H54 (cell line): ENCODE data around the gene BACH2.
"Not testable (repeated sequence)": the region's sequence is repeated elsewhere in the genome, so short reads cannot be mapped to it uniquely, and the experiment has no call there.

Experiments
- DNase-seq: peaks from one replicate; pipeline ENCODE4 v3.0.0; 2011; ENCODE audit warnings: low spot score, mixed read lengths; ENCODE audit not compliant: insufficient read length
- FAIRE-seq: peaks from 3 replicates; lab custom pipeline; 2011; peaks lifted over from hg19 to GRCh38; lab: Jason Lieb, UNC
- POLR2A ChIP-seq: IDR thresholded peaks from 2 replicates; pipeline ENCODE4 v1.6.1; 2011; ENCODE audit warnings: low read depth, mild to moderate bottlenecking, low read length

BACH2 gene

GRCh38 chr6:90049295-90049694 lies 247.3 kb downstream of the BACH2 start:
- TF ChIP-seq POLR2A = no peak
- DNase-seq (no peak), FAIRE-seq (no peak)

DNA sequence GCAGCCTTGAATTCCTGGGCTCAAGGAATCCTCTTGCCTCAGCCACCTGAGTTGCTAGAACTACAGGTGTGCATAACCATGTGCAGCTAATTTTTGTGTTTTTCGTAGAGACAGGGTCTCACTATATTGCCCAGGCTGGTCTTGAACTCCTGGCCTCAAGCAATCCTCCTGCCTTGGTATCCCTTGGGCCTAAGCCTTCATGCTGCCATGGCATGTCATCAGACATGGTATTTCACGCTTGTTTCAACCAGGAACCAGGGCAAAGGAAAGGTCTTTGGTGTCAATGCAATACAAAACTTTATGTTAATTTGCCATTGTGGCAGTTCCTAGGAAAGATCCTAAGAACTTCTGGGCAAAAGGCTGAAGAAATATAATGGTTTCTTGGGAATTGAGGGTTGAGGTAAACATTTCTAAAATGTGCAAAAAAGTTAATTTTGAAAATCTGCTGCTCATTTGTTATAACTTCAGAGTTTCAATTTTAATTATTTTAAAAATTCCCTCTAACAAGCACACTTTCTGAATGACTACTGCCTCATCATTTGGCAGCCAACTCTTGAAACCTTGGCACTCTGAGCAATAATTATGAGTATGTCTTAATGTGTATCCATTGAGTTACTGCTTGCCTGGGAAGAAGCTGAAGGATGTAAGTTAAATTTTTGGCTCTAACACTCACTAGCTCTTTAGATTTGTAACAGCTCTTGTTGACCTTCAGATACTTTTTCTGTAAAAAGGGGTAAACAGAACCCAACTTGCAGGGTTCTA lies 248.3 kb downstream of the BACH2 start:
- DNase-seq (no peak), FAIRE-seq (no peak)
- TF ChIP-seq POLR2A = no peak

DNA sequence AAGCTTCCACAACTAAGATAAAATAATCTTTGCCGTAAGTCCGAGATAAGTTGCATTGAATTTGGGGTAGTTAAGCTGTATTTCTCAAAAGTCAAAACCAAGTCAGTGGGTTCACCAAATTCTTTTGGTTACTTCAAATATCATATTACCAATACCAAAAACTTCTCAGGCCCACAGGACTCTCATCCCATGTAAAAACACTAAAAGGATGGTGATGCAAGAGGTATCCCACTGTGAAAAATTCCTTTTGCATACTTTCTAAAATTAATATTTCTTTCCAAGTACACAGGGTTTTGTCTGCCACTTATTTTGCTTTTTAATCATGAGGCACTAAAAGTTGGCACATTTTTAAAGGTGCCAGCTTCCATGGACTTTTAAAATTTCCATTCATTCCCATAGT lies 251.1 kb downstream of the BACH2 start:
- no peak for TF ChIP-seq POLR2A
- FAIRE-seq = no peak
- no peak for DNase-seq

GRCh38 chr6:90044833-90045381 lies 251.7 kb downstream of the BACH2 start:
- no peak for TF ChIP-seq POLR2A
- DNase-seq (no peak), FAIRE-seq (no peak)

DNA sequence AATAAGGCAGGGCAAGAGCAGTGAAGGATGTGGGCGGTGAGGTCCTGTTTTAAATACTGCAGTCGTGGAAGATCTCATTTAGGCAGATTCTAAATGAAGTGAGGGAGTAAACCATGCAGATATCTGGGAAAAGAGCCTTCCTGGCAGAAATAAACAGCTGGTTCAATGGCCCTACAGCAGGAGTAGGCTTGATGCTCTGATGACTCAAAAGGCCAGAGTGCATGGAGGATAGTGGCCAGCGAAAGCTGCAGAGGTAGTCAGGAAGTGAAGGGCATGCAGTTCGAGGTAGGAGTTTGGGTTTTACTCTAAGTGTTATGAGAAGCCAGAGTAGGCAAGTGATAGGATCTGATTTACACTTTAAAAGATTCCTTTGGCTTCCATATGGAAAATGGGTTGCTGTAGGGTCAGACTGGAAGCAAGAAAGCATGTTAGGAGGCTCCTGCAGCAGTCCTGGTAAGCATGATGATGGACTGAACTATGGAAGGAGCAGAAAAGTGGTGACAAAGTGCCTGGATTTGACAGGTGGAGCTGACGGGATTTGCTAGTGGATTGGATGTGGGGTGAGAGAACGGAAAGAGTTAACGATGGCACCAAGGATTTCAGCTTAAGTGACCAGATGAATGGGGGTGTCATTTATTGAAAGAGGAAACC lies 252.3 kb downstream of the BACH2 start:
- DNase-seq = no peak
- TF ChIP-seq POLR2A = no peak
- no peak for FAIRE-seq

DNA sequence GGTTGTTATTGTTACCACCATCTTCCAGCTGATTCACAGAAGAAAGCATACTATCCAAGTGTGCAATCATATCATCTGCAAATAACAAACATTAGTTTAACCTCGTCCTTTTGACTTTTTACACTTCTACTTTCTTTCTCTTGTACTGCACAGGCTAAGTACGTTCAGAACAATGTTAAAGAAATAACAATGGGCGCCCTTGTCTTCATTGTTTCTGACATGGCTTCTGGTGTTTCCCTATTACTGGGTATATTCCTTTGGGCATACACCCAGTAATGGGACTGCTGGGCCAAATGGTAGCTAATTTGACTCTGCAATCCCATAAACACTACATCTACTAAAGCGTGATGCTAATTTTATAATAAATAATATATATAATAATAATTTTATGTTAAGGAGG lies 255.7 kb downstream of the BACH2 start:
- FAIRE-seq (no peak), DNase-seq (no peak)
- TF ChIP-seq POLR2A = no peak

GRCh38 chr6:90039911-90040310 lies 256.7 kb downstream of the BACH2 start:
- no peak for DNase-seq
- no peak for FAIRE-seq
- no peak for TF ChIP-seq POLR2A

GRCh38 chr6:90038961-90039653 lies 257.5 kb downstream of the BACH2 start:
- TF ChIP-seq POLR2A = no peak
- DNase-seq = no peak
- no peak for FAIRE-seq

GRCh38 chr6:90036963-90037362 lies 259.7 kb downstream of the BACH2 start:
- DNase-seq (no peak), FAIRE-seq (no peak)
- TF ChIP-seq POLR2A = no peak

- no peak for FAIRE-seq
- no peak for DNase-seq
- no peak for TF ChIP-seq POLR2A
These were observed 261.5 kb downstream of the BACH2 start for GRCh38 chr6:90035047-90035723.

GRCh38 chr6:90033746-90034271 lies 262.8 kb downstream of the BACH2 start:
- no peak for DNase-seq
- no peak for TF ChIP-seq POLR2A

GRCh38 chr6:90032489-90033212 lies 264.0 kb downstream of the BACH2 start:
- DNase-seq, FAIRE-seq: not testable (repeated sequence)

More at GRCh38 chr6:90033746-90034271, 262.8 kb downstream of the BACH2 start:
- no peak for FAIRE-seq
